OCI-LY7 (cell line): ENCODE measurements around the gene INTS1. TPM values are rescaled to one million over a fixed set of nuclear protein-coding genes. Genes with fewer than 3 reads are reported as not detected.
A peak's percentile ranks its signal among the peaks of the same experiment; 100 is the strongest.

Source experiments
- BruUV-seq: library from RNA; stranded (reverse); fragments of 400-500 nt; replicated peaks from 2 replicates; lab custom pipeline; 2021; lab: Mats Ljungman, UMichigan
- CTCF ChIA-PET: fragments of 300-600 bp; sonication (Branson Sonifier 250); formaldehyde crosslinking; loops from one replicate; lab custom pipeline; 2022; ENCODE audit warnings: antibody characterized with exemption; ENCODE audit not compliant: unreplicated experiment; lab: Charles Lee
- POLR2A ChIA-PET: fragments of 300-600 bp; sonication (Branson Sonifier 250); formaldehyde crosslinking; loops from one replicate; lab custom pipeline; 2022; ENCODE audit warnings: antibody characterized with exemption; lab: Charles Lee
- DNase-seq: peaks from one replicate; pipeline ENCODE4 v3.0.0-alpha.2; 2015; ENCODE audit warnings: low spot score
- H2AFZ ChIP-seq: fragments of 200-600 bp; sonication (generic), shearing (Covaris generic); 2 replicates; pipeline ENCODE4 v1.6.1; 2014; ENCODE audit warnings: mild to moderate bottlenecking, antibody characterized with exemption, low read length, moderate library complexity
- H3K27ac ChIP-seq: fragments of 200-600 bp; sonication (generic); 2 replicates; pipeline ENCODE4 v1.5.1; 2014; ENCODE audit warnings: mixed run types, low read depth, mild to moderate bottlenecking, moderate library complexity, low read length, inconsistent platforms; ENCODE audit not compliant: poor library complexity, severe bottlenecking
- H3K36me3 ChIP-seq: fragments of 200-600 bp; sonication (generic); 2 replicates; pipeline ENCODE4 v1.6.1; 2014; ENCODE audit warnings: mild to moderate bottlenecking, antibody characterized with exemption, low read length, moderate library complexity, mixed read lengths; ENCODE audit not compliant: insufficient read depth
- H3K4me1 ChIP-seq: fragments of 200-600 bp; sonication (generic); 2 replicates; pipeline ENCODE4 v1.5.1; 2014; ENCODE audit warnings: mild to moderate bottlenecking, low read length; ENCODE audit not compliant: insufficient read depth, poor library complexity, severe bottlenecking
- H3K4me2 ChIP-seq: fragments of 200-600 bp; sonication (generic); 2 replicates; pipeline ENCODE4 v1.6.1; 2014; ENCODE audit warnings: mild to moderate bottlenecking, low read length
- H3K4me3 ChIP-seq: fragments of 200-600 bp; sonication (generic); 2 replicates; pipeline ENCODE4 v1.5.1; 2014; ENCODE audit warnings: mild to moderate bottlenecking, low read depth, low read length; ENCODE audit not compliant: poor library complexity, severe bottlenecking
- H3K79me2 ChIP-seq: fragments of 200-600 bp; sonication (generic); 2 replicates; pipeline ENCODE4 v1.6.1; 2016; ENCODE audit warnings: low read depth, mild to moderate bottlenecking, low read length, moderate library complexity, mixed read lengths; ENCODE audit not compliant: insufficient read depth
- H3K9me2 ChIP-seq: fragments of 200-600 bp; sonication (generic); 2 replicates; pipeline ENCODE4 v1.6.1; 2016; ENCODE audit warnings: mild to moderate bottlenecking, low read length, mixed read lengths; ENCODE audit not compliant: insufficient read depth
- H3K9me3 ChIP-seq: fragments of 200-600 bp; sonication (generic); 2 replicates; pipeline ENCODE4 v1.6.1; 2014; ENCODE audit warnings: mild to moderate bottlenecking, mixed run types, low read length, mixed read lengths
- H4K20me1 ChIP-seq: fragments of 200-600 bp; sonication (generic); 2 replicates; pipeline ENCODE4 v1.6.1; 2014; ENCODE audit warnings: mild to moderate bottlenecking, antibody characterized with exemption, low read length, moderate library complexity, mixed read lengths; ENCODE audit not compliant: insufficient read depth
- EZH2phosphoT487 ChIP-seq: fragments of 200-600 bp; sonication (generic); IDR thresholded peaks from 2 replicates; pipeline ENCODE4 v1.6.1; 2018; ENCODE audit warnings: low read depth, borderline replicate concordance, mild to moderate bottlenecking, mixed run types, antibody characterized with exemption, low read length, moderate library complexity, mixed read lengths
- intact Hi-C: fragments of 100-400 bp; cut with micrococcal nuclease; formaldehyde crosslinking; loops from one replicate; pipeline ENCODE4 v1.10.0; 2022; ENCODE audit not compliant: unreplicated experiment
- total RNA-seq, 2 experiments: library from RNA; depleted of rRNA in 1 of 2; stranded (reverse); fragments of >200 nt in 1 of 2; shearing (Covaris generic) in 1 of 2; gene quantifications; 2 replicates each; pipeline ENCODE4 v1.2.3, GENCODE V29; 2014 to 2022
- TF ChIP-seq, protein P1 (sequence below): fragments of 200-600 bp; sonication (generic); conservative IDR thresholded peaks from 2 replicates; pipeline ENCODE4 v1.5.1; 2014; ENCODE audit warnings: mild to moderate bottlenecking, antibody characterized with exemption, low read length, moderate library complexity, mixed read lengths

INTS1 gene
- total RNA-seq, 2 experiments from 2014 or later: 83.6 to 188 TPM

DNA sequence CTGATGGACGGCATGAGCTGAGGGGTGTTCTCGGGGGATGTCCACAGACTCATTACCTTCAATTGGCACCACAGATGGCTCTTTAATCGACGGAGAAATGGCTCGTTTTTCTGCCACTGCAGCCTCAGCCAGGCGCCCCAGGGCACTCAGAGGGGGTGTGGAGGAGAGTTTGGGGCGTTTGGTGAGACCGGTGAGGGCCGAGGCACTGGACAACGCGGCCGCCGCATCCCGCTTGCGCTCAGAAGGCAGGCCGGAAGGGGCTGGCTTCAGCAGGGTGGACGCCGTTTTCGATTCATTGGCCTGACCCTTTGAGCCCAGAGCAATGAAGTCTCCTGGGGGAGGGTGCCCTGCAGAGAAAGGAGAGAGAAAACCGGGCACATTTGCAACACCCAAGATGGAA, 1.3 kb downstream of the INTS1 start:
- DNase-seq: no peak
- Histone ChIP-seq H4K20me1 (peaks cover 5% of the 10 kb centered on the region; the same call in 1 of the 2 replicates), H3K79me2 (peaks cover 35% of the 10 kb centered on the region), H3K4me3 (peak overlapping the region; percentile 100), H3K4me1 (peaks cover 35% of the 10 kb centered on the region), H2AFZ (no peak overlapping the region), H3K9me2 (no peaks in the 10 kb centered on the region), H3K4me2 (peak overlapping the region; percentile 90), H3K36me3 (peaks cover 52% of the 10 kb centered on the region), H3K27ac (no peak overlapping the region), H3K9me3 (no peaks in the 10 kb centered on the region)
- intact Hi-C loops: no loop called here
- ChIA-PET CTCF (no interaction called here), POLR2A (no interaction called here)
- BruUV-seq: no TSS peak
- no peak for TF ChIP-seq EZH2phosphoT487

DNA sequence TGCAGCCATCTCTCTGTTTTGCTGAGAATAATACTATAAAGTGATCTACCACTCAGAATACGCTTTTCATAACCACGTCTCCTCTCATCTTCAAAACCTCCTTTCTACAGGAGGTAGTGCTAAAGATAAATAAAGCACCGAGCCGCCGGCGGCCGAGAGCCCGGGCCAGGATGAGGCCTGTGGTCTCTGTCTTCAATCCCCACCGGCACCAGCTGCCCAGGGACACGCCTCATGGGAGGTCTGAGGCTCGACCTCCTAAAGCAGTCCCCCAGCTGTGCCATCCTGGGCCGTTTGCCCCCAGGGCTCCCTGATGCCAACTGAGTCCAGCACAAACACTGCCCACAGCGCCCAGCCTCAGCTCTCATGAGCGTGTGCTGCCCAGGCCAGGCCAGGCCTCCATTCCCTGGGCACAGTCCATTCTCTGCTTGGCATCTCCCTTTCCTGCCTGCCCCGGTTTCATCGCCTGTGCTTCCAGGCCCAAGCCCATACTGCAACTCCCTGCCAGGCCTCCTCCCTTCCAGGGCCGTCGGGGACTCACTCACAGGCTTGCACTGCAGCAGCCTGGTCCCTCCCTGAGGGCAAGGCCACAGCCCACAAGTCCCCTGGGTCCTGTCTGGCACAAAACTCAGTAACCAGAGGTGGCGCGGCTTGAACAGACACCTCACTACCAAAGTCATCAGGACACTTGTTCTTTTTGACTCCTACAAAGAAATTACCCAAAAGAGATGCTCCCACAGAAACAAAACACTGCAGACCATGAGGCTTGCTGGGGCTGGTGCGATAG, 2.5 kb downstream of the INTS1 start:
- BruUV-seq: no TSS peak
- ChIA-PET CTCF (no interaction called here), POLR2A (no interaction called here)
- H2AFZ ChIP-seq: no peak overlapping the region
- no peak for DNase-seq
- H3K4me3 ChIP-seq: no peak overlapping the region
- H3K79me2 ChIP-seq: peaks cover 35% of the 10 kb centered on the region
- no peaks in the 10 kb centered on the region for H3K9me2 ChIP-seq
- intact Hi-C loops: no loop called here
- H3K4me1 ChIP-seq: peaks cover 28% of the 10 kb centered on the region
- H3K4me2 ChIP-seq: no peak overlapping the region
- TF ChIP-seq EZH2phosphoT487: no peak
- TF ChIP-seq, protein P1, sequence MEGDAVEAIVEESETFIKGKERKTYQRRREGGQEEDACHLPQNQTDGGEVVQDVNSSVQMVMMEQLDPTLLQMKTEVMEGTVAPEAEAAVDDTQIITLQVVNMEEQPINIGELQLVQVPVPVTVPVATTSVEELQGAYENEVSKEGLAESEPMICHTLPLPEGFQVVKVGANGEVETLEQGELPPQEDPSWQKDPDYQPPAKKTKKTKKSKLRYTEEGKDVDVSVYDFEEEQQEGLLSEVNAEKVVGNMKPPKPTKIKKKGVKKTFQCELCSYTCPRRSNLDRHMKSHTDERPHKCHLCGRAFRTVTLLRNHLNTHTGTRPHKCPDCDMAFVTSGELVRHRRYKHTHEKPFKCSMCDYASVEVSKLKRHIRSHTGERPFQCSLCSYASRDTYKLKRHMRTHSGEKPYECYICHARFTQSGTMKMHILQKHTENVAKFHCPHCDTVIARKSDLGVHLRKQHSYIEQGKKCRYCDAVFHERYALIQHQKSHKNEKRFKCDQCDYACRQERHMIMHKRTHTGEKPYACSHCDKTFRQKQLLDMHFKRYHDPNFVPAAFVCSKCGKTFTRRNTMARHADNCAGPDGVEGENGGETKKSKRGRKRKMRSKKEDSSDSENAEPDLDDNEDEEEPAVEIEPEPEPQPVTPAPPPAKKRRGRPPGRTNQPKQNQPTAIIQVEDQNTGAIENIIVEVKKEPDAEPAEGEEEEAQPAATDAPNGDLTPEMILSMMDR: no peak
- no peaks in the 10 kb centered on the region for H3K9me3 ChIP-seq
- H3K27ac ChIP-seq: no peak overlapping the region
- peaks cover 63% of the 10 kb centered on the region for H3K36me3 ChIP-seq
- H4K20me1 ChIP-seq: peaks cover 5% of the 10 kb centered on the region; the same call in 1 of the 2 replicates

GRCh38 chr7:1500064-1500807, 4.0 kb downstream of the INTS1 start:
- H3K4me3 ChIP-seq: no peak overlapping the region
- H2AFZ ChIP-seq: no peak overlapping the region
- peaks cover 77% of the 10 kb centered on the region for H3K36me3 ChIP-seq
- no peak overlapping the region for H3K27ac ChIP-seq
- H4K20me1 ChIP-seq: peaks cover 5% of the 10 kb centered on the region; the same call in 1 of the 2 replicates
- DNase-seq: no peak
- peaks cover 31% of the 10 kb centered on the region for H3K79me2 ChIP-seq
- no peak overlapping the region for H3K4me2 ChIP-seq
- POLR2A ChIA-PET: no interaction called here
- BruUV-seq: TSS peak; percentile 12
- TF ChIP-seq, protein P1: no peak
- TF ChIP-seq EZH2phosphoT487: no peak
- no peaks in the 10 kb centered on the region for H3K9me2 ChIP-seq
- H3K9me3 ChIP-seq: no peaks in the 10 kb centered on the region
- intact Hi-C loops: no loop called here
- CTCF ChIA-PET: no interaction called here
- peaks cover 18% of the 10 kb centered on the region for H3K4me1 ChIP-seq
